ENCODE measurements around the gene GPS1.
A peak's percentile ranks its signal among the peaks of the same experiment; 100 is the strongest.

The GPS1 gene

GRCh38 chr17:82095777-82096708, 44.3 kb downstream of the GPS1 start:
- H3K9me3 ChIP-seq (ENCODE audit: control insufficient read depth in 5 of 5, low read length in 5 of 5), result no peaks in the 10 kb centered on the region
- H3K4me3 ChIP-seq (ENCODE audit: low read depth in 1 of 5, low read length in 5 of 5), result peak overlapping the region in 4 of 5 donors; percentile 61 to 79 (median 68)
- peaks cover 3 to 81% (median 62%) of the 10 kb centered on the region in 5 donors for H3K4me1 ChIP-seq (ENCODE audit: control insufficient read depth in 5 of 5, insufficient read depth in 5 of 5, low read length in 5 of 5)
- no peaks in the 10 kb centered on the region for H3K27me3 ChIP-seq (ENCODE audit: control insufficient read depth in 5 of 5, insufficient read depth in 4 of 5, low read length in 5 of 5)
- H3K27ac ChIP-seq (ENCODE audit: low read depth, low read length), result peak overlapping the region; percentile 57
- peaks cover 0 to 45% (median 35%) of the 10 kb centered on the region in 5 donors for H3K36me3 ChIP-seq (ENCODE audit: control insufficient read depth in 5 of 5, insufficient read depth in 5 of 5, low read length in 5 of 5)
- H3K9ac ChIP-seq (ENCODE audit: low read length in 5 of 5), result peak overlapping the region in 3 of 5 donors; percentile 44 to 72 (median 69)

- H3K4me1 ChIP-seq (ENCODE audit: control insufficient read depth in 5 of 5, insufficient read depth in 5 of 5, low read length in 5 of 5), result peaks cover 3 to 81% (median 69%) of the 10 kb centered on the region in 5 donors
- H3K27me3 ChIP-seq (ENCODE audit: control insufficient read depth in 5 of 5, insufficient read depth in 4 of 5, low read length in 5 of 5), result no peaks in the 10 kb centered on the region
- peak overlapping the region in 4 of 5 donors; percentile 44 to 72 (median 64) for H3K9ac ChIP-seq (ENCODE audit: low read length in 5 of 5)
These were observed 45.0 kb downstream of the GPS1 start for GRCh38 chr17:82096709-82097183.

GRCh38 chr17:82097184-82097918, 45.7 kb downstream of the GPS1 start:
- Histone ChIP-seq H3K36me3 (ENCODE audit: control insufficient read depth in 5 of 5, insufficient read depth in 5 of 5, low read length in 5 of 5) (peaks cover 0 to 32% (median 22%) of the 10 kb centered on the region in 5 donors), H3K27me3 (ENCODE audit: control insufficient read depth in 5 of 5, insufficient read depth in 4 of 5, low read length in 5 of 5) (no peaks in the 10 kb centered on the region), H3K9me3 (ENCODE audit: control insufficient read depth in 5 of 5, low read length in 5 of 5) (no peaks in the 10 kb centered on the region), H3K9ac (ENCODE audit: low read length in 5 of 5) (peak overlapping the region in 4 of 5 donors; percentile 44 to 73 (median 64)), H3K4me1 (ENCODE audit: control insufficient read depth in 5 of 5, insufficient read depth in 5 of 5, low read length in 5 of 5) (peaks cover 5 to 81% (median 75%) of the 10 kb centered on the region in 5 donors), H3K27ac (ENCODE audit: low read depth, low read length) (peak overlapping the region; percentile 57), H3K4me3 (ENCODE audit: low read depth in 1 of 5, low read length in 5 of 5) (peak overlapping the region in 4 of 5 donors; percentile 61 to 79 (median 68))

More at GRCh38 chr17:82096709-82097183, 45.0 kb downstream of the GPS1 start:
- H3K4me3 ChIP-seq (ENCODE audit: low read depth in 1 of 5, low read length in 5 of 5), result peak overlapping the region in 4 of 5 donors; percentile 61 to 79 (median 68)
- peaks cover 0 to 38% (median 28%) of the 10 kb centered on the region in 5 donors for H3K36me3 ChIP-seq (ENCODE audit: control insufficient read depth in 5 of 5, insufficient read depth in 5 of 5, low read length in 5 of 5)
- no peaks in the 10 kb centered on the region for H3K9me3 ChIP-seq (ENCODE audit: control insufficient read depth in 5 of 5, low read length in 5 of 5)
- H3K27ac ChIP-seq (ENCODE audit: low read depth, low read length), result peak overlapping the region; percentile 57

- Histone ChIP-seq H3K27ac (ENCODE audit: low read depth, low read length) (peak overlapping the region; percentile 57), H3K27me3 (ENCODE audit: control insufficient read depth in 5 of 5, insufficient read depth in 4 of 5, low read length in 5 of 5) (no peaks in the 10 kb centered on the region), H3K9ac (ENCODE audit: low read length in 5 of 5) (peak overlapping the region in 3 of 5 donors; percentile 44 to 73 (median 59)), H3K4me1 (ENCODE audit: control insufficient read depth in 5 of 5, insufficient read depth in 5 of 5, low read length in 5 of 5) (peaks cover 5 to 82% (median 76%) of the 10 kb centered on the region in 5 donors), H3K36me3 (ENCODE audit: control insufficient read depth in 5 of 5, insufficient read depth in 5 of 5, low read length in 5 of 5) (peaks cover 0 to 28% (median 21%) of the 10 kb centered on the region in 5 donors), H3K4me3 (ENCODE audit: low read depth in 1 of 5, low read length in 5 of 5) (peak overlapping the region in 4 of 5 donors; percentile 61 to 79 (median 68)), H3K9me3 (ENCODE audit: control insufficient read depth in 5 of 5, low read length in 5 of 5) (no peaks in the 10 kb centered on the region)
These were observed 46.1 kb downstream of the GPS1 start for GRCh38 chr17:82097919-82098168.

- peaks cover 5 to 80% (median 76%) of the 10 kb centered on the region in 5 donors for H3K4me1 ChIP-seq (ENCODE audit: control insufficient read depth in 5 of 5, insufficient read depth in 5 of 5, low read length in 5 of 5)
- peak within 1 kb of the TSS in 4 of 5 donors; percentile 61 to 79 (median 68) for H3K4me3 ChIP-seq (ENCODE audit: low read depth in 1 of 5, low read length in 5 of 5)
- no peaks in the 10 kb centered on the region for H3K27me3 ChIP-seq (ENCODE audit: control insufficient read depth in 5 of 5, insufficient read depth in 4 of 5, low read length in 5 of 5)
- H3K9ac ChIP-seq (ENCODE audit: low read length in 5 of 5), result peak within 1 kb of the TSS in 4 of 5 donors; percentile 44 to 73 (median 64)
- no peaks in the 10 kb centered on the region for H3K9me3 ChIP-seq (ENCODE audit: control insufficient read depth in 5 of 5, low read length in 5 of 5)
- H3K36me3 ChIP-seq (ENCODE audit: control insufficient read depth in 5 of 5, insufficient read depth in 5 of 5, low read length in 5 of 5), result peaks cover 0 to 23% (median 16%) of the 10 kb centered on the region in 5 donors
- H3K27ac ChIP-seq (ENCODE audit: low read depth, low read length), result peak within 1 kb of the TSS; percentile 83
These were observed 46.7 kb downstream of the GPS1 start, which contains the start of gene FASN for GRCh38 chr17:82098169-82098938. Gene FASN (minus strand): TSS chr17:82098236. CDS start chr17:82096445, 1,791 bp downstream.

- Histone ChIP-seq H3K9ac (ENCODE audit: low read length in 5 of 5) (peak overlapping the region in 4 of 5 donors; percentile 22 to 48 (median 46)), H3K4me1 (ENCODE audit: control insufficient read depth in 5 of 5, insufficient read depth in 5 of 5, low read length in 5 of 5) (peaks cover 5 to 83% (median 77%) of the 10 kb centered on the region in 5 donors), H3K27ac (ENCODE audit: low read depth, low read length) (peak overlapping the region; percentile 83), H3K4me3 (ENCODE audit: low read depth in 1 of 5, low read length in 5 of 5) (peak overlapping the region in 4 of 5 donors; percentile 50 to 70 (median 62)), H3K27me3 (ENCODE audit: control insufficient read depth in 5 of 5, insufficient read depth in 4 of 5, low read length in 5 of 5) (no peaks in the 10 kb centered on the region), H3K36me3 (ENCODE audit: control insufficient read depth in 5 of 5, insufficient read depth in 5 of 5, low read length in 5 of 5) (peaks cover 0 to 16% (median 9%) of the 10 kb centered on the region in 5 donors), H3K9me3 (ENCODE audit: control insufficient read depth in 5 of 5, low read length in 5 of 5) (no peaks in the 10 kb centered on the region)
These were observed 47.5 kb downstream of the GPS1 start for GRCh38 chr17:82098939-82099763.

GRCh38 chr17:82100502-82101298, 49.0 kb downstream of the GPS1 start:
- H3K4me3 ChIP-seq (ENCODE audit: low read depth in 1 of 5, low read length in 5 of 5), result no peak overlapping the region
- peaks cover 0 to 6% (median 2%) of the 10 kb centered on the region in 5 donors for H3K36me3 ChIP-seq (ENCODE audit: control insufficient read depth in 5 of 5, insufficient read depth in 5 of 5, low read length in 5 of 5)
- no peaks in the 10 kb centered on the region for H3K9me3 ChIP-seq (ENCODE audit: control insufficient read depth in 5 of 5, low read length in 5 of 5)
- peak overlapping the region; percentile 83 for H3K27ac ChIP-seq (ENCODE audit: low read depth, low read length)
- H3K27me3 ChIP-seq (ENCODE audit: control insufficient read depth in 5 of 5, insufficient read depth in 4 of 5, low read length in 5 of 5), result no peaks in the 10 kb centered on the region
- no peak overlapping the region for H3K9ac ChIP-seq (ENCODE audit: low read length in 5 of 5)
- peaks cover 9 to 85% (median 79%) of the 10 kb centered on the region in 5 donors for H3K4me1 ChIP-seq (ENCODE audit: control insufficient read depth in 5 of 5, insufficient read depth in 5 of 5, low read length in 5 of 5)

GRCh38 chr17:82101301-82101715, 49.6 kb downstream of the GPS1 start:
- Histone ChIP-seq H3K9ac (ENCODE audit: low read length in 5 of 5) (no peak overlapping the region), H3K27ac (ENCODE audit: low read depth, low read length) (peak overlapping the region; percentile 83), H3K9me3 (ENCODE audit: control insufficient read depth in 5 of 5, low read length in 5 of 5) (no peaks in the 10 kb centered on the region)

More at GRCh38 chr17:82101301-82101715, 49.6 kb downstream of the GPS1 start:
- no peaks in the 10 kb centered on the region for H3K27me3 ChIP-seq (ENCODE audit: control insufficient read depth in 5 of 5, insufficient read depth in 4 of 5, low read length in 5 of 5)
- peaks cover 0 to under 1% (median 0%) of the 10 kb centered on the region in 5 donors for H3K36me3 ChIP-seq (ENCODE audit: control insufficient read depth in 5 of 5, insufficient read depth in 5 of 5, low read length in 5 of 5)
- no peak overlapping the region for H3K4me3 ChIP-seq (ENCODE audit: low read depth in 1 of 5, low read length in 5 of 5)
- peaks cover 13 to 85% (median 79%) of the 10 kb centered on the region in 5 donors for H3K4me1 ChIP-seq (ENCODE audit: control insufficient read depth in 5 of 5, insufficient read depth in 5 of 5, low read length in 5 of 5)

Measured in subcutaneous abdominal adipose tissue (tissue), 5 donors.